ENCODE results near the gene CFAP92. TPM values are rescaled to one million over a fixed set of nuclear protein-coding genes. Genes with fewer than 3 reads are reported as not detected.
A peak's percentile ranks its signal among the peaks of the same experiment; 100 is the strongest.

Gene CFAP92, protein sequence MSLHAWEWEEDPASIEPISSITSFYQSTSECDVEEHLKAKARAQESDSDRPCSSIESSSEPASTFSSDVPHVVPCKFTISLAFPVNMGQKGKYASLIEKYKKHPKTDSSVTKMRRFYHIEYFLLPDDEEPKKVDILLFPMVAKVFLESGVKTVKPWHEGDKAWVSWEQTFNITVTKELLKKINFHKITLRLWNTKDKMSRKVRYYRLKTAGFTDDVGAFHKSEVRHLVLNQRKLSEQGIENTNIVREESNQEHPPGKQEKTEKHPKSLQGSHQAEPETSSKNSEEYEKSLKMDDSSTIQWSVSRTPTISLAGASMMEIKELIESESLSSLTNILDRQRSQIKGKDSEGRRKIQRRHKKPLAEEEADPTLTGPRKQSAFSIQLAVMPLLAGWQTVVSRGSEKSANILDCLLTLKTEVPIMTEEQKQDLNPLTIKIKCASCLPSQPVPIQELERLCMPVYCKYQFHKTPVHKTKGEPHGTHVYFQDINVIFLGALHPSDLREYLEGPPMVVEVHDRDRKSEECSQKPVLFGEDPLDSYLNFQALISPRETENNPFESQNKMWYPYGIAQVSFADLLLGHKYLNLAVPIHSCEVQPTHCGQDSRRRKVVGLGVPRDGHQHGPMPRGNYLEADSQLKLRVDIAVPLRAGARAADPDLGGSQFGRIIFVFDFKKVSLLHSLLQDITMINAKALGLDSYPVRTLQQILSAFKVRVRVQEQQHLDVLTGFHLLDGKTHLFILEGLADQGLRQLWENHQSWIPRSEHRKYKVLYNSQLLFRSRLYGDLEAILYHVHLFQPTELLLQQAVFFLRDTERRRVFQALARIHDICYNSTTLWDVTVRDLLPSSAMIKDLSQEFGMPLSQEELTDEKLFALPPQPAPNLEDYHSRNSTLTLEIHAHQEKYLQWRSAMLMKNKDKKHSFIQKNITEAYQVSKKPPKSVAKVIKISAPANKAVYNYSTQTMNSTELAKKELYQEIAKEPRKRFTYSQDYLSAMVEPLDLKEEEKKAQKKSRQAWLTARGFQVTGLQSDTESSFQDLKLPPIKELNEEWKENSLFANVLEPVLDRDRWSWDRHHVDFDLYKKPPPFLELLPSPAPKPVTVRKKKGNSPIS
- 1.0 TPM in 1 of 2 replicates, not detected in the other for total RNA-seq (2014; rRNA removed; shearing (Covaris generic))

DNA sequence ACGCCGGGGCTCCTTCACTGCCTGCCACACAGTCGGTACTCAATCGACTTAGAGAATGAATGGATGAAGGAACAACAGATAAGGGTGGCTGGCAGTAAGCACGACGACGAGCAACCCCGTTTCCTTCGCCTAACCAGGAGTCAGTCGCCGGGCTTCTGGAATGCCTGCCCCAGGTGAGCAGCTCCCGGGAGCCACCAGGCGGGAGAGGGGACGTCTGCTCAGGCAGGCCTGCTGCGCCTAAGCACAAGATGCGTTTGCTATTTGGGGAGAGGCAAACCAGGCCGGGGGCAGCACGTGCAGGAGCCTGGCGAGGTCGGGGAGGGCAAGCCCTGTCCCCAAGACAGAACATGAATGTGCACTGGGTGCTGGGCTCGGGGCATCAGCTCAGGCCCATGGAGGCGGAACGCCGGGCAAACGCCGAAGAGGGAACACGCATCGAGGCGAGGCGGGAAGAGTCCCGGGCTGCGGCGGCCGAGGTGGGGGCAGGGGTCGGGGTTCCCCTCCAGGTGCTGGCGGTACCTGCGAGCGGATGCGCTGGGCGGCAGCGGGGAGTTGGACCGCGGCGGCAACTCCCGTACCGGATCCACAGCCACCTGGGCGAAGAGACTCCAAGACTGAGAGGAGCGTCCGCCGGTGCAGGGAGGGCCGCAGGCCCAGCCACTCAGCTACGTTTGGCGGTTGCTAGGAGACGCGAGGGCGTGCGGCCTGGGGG is at the start of gene CFAP92:
Gene CFAP92, minus strand, starts transcription at position 616 of the 712 bp plus-strand sequence. CDS start 772 bp downstream, outside the sequence.
- DNase-seq (ENCODE audit: low read depth) = peak; percentile 86

DNA sequence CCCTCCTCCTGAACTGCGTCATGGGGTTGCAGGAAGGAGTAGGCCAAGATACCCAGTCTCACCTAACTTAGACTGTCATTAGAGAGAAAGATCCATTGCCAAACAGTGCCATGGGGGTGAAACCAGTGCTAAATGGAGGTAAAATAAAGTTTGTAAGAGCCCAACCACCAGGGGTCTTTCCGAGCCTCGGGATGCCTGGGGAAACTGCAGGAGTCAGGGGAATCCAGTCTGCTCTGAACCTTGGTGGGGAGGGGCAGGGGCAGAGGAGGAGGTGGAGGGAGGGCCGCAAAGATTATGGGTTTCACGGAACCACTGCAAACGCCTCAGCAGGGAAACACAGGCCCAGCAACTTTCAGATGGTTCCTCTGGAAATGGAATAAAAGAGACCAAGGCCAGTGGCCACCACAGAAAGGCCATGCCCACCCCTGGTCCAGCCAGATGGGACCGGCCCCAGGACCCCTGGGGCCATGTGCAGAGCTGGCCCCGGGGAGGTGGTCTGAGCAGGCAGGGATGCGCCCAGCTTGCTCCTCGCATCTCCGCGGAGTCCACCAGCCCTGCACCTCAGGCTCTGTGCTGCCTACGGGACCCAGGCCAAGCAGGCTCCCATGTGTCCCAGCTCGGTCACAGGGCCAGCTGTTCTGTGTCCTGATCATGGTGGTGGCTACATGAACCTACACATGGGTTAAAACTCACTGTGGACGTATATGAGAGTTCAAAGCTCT is 46.9 kb upstream of the CFAP92 start:
- no peak for DNase-seq (ENCODE audit: low read depth)

DNA sequence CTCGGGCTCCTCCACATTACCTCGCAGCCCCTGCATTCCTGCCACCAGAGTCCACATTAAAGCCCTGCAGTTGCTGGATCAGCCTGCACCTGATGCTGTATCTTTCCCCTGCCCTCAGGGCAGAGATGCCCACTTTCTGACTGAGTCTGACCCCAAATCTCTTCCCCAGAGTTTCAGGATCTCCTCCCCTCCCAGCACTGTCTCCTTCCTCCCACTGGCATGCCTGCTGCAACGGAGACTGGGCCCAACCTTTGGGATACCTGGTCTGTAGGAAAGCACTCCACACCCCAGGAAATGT is 46.1 kb upstream of the CFAP92 start:
- no peak for DNase-seq (ENCODE audit: low read depth)

DNA sequence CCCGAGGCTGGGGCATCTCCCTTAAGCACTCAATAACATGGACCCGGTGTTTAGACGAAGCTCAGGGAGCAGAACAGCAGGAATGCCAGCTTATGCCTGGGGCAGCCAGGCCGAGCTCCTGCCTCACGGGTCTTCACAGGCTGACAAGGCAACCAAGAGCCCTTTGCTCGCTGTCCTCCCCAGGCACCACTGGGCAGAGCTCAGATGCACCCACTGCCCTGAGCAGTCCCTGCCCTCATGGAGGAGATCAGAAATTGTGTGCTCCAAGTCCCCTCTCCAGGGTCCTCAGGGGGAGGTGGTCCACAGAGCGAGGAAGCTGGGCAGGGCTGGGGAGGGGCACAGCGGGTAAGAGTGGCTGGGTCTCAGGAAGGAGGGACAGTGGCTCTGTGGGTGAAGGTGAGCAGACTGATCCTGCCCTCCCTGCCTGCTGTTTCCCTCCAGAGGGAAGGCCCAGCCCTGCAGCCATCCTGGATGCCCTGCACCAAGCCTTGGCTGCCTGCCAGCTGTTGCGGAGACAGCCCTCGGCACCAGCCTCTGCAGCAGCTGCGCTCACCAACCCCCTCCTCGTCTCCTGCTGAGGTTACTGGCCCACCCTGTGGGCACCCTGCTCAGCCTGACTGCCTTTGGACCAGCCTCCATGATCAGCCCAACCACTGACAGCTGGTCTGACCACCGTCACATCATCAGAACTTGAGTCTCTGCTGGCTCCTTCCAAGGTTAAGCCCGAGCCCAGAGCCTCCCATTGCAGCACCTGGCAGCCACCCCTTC is 45.6 kb upstream of the CFAP92 start:
- DNase-seq (ENCODE audit: low read depth) = peak; percentile 48

DNA sequence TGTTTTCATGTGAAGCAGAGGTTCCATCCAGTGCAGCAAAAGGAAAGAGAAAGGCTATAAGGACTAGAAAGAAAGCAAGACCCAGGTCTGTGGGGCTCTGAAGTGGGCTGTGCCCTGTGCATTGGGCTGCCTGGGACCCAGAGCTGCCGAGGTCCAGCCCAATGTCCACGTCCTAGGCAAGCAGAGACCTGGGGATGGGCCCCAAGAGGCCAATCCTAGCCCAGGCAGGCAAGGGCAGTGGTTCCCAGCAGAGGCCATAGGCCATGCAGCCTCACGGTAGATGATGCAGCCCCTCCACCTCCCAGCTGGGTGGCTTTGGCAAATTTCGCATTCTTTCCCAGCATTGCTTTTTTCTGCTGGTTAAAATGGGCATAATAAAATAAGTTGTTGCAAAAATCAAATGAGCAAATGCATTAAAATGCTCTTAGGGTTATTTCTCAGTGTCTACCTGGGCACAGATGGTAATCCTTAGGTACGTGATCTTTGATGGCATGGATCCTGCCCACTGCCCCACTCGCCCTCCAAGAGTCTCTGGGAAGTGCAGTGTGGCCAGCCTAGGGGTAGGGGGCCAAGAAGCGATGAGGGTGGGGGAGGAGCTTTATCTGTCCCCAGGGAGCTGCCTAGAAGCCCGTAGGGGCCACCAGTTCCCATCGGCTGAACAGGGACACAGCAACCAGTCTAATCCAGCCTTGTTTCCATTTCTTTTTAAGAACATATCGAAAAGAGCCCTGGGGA is 44.4 kb upstream of the CFAP92 start:
- no peak for DNase-seq (ENCODE audit: low read depth)

DNA sequence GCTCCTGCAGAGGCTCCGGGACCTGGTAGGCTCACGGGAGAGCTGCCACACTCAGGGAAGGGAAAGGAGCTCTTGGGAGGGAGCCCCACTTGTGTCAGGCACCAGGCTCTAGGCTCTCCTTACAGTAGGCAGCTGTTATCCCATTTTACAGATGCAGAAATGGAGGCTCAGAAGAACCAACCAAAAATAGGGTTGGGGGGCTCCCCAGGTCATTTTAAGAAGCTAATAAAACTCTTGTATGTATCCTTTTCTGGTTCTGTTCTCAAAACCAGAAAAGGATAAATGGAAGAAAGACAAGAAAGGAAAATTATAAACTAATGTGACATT is 43.2 kb upstream of the CFAP92 start:
- DNase-seq (ENCODE audit: low read depth) = no peak

DNA sequence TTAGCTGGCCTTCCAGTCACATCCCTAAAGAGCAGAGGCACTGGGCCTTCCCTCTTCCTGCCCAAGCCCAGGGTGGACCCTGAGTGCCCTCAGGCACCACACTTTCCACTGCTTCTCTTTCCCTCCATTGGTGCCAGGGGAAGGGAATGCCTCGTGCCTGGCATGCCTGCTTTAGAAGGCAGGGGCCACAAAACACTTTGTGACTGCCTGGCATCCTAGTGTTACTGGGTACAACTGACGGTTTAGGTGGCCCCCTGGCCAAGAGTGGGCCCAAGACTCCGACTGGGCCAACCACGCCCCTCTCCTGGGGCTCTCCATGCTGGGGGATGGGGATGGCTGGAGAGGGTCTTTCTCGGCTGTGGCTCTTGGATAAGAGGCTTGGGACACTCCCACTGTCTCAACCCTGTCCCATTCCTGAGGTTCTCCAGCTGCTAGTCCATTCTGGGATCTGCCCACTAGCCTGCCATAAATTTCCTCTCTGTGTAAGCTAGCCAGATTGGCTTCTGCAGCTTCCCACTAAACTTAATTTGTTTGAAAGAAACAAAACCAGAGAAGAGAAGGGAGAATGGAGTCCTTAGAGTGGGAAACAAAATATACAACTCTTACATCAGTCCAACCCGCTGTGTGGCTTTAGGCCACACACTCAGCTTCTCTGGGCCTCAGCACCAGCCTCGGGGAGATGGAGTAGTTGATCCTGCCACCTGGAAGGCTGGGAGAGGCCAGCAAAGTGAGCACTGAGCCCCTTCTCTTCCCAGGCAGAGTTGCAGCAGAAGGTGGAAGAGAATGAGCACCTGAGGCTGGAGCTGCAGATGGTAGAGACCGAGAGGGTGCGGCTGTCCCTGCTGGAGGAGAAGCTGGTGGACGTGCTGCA is 42.6 kb upstream of the CFAP92 start:
- DNase-seq (ENCODE audit: low read depth) = no peak

DNA sequence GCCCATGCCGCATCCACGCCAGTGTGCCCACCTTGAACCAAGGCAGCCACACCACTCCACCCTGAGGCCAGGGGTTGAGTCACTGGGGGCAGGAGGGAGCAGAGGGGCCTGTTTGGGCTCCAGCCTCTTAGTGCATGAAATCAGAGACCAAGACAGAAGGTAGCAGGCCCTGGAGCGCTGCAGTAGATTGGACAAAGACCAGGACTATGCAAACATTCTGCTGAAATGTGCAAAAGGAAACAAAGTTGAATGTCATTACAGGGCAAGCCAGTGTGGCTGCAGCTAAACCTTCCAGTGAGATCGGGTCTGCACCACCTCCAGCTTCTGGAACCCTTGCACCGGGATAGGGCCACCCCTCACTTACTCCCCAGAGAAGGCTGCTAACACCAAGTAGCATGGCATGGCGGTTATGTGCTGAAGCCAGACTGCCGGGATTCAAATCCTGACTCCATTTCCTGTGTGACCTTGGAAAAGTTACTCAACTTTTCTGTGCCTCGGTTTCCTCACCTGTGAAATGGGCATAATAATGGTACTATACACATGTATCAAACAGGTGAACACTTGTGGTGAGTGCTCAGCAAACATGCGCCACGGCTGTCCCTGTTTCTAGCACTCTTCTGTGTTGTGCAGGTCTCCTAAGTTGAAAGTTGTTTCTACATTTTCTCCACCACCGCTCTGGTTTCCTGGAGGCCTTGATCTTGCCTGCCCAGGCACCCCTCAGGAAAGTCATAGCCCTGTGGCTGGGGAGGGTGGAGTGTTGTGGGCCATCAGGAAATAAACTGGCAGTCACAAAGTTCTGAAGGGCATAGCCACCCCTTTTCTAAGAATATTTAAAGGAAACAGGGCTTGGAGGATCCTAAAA is 41.7 kb upstream of the CFAP92 start:
- no peak for DNase-seq (ENCODE audit: low read depth)

DNA sequence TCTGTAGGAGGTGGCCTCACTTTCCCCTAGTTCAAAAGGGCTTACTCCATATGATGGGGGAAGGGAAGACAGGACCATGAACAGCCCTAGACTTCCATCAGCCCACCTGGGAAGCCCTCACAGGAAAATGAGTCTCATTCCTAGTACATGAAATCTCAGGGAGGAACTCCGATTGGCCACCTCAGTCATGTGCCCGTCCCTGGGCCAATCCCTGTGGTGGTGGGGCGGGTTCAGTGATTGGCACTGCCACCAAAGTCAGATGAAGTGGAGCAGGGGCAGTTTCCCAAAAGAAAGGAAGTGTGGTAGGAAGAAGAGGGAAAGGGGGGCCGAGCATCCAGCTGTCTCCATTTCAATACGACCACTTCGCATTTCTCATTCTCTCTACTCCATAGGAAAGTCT is 40.8 kb upstream of the CFAP92 start:
- peak; percentile 35 for DNase-seq (ENCODE audit: low read depth)

DNA sequence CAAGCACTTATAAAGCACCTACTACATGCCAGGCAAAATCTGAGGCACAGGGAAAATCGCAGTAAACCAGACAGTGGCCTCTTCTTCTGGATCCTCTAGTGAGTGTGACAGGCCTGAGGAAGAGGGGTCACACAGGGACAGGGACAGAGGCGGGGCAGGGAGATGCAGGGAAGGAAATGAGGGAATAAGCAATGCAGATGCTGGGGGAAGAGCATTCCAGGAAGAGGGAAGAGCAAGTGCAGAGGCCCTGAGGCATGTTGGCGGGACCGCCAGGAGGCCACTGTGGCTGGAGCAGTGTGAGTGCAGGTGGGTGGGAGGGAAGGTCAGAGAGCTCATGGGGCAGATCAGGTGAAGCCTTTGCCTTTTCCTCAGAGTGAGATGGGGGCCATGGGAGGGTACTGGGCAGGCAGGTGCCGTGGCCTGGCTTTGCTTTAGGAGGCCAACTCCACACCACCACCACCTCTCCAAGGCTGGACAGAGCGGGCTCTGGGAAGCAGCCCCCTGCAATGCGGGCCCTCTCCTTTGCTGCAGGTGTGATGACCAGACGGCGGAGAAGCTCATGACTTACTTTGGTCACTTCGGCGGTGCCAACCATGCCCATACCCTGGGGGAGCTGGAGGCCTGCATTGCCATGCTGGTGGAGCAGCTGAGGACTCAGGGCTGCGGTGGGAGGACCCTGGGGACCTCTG is 39.9 kb upstream of the CFAP92 start:
- no peak for DNase-seq (ENCODE audit: low read depth)

DNA sequence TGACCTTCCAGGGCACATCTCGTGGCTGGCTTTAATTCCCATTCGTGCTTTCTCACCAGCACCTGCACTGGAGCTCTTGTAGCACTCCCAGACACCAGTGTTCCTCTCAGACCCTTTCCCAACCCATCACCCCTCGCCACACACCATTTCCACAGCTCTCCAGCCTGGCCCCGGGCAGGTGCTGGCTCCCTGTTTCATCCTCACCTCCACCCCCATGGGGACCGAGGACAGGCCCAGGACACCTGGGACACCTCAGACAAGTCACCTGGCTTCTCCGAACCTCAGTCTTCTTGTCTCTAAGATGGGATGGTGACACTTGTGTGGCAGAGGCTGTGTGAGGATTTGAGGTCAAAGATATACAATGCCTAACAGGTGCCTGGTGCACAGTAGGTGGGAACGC is 39.3 kb upstream of the CFAP92 start:
- DNase-seq (ENCODE audit: low read depth) = no peak

DNA sequence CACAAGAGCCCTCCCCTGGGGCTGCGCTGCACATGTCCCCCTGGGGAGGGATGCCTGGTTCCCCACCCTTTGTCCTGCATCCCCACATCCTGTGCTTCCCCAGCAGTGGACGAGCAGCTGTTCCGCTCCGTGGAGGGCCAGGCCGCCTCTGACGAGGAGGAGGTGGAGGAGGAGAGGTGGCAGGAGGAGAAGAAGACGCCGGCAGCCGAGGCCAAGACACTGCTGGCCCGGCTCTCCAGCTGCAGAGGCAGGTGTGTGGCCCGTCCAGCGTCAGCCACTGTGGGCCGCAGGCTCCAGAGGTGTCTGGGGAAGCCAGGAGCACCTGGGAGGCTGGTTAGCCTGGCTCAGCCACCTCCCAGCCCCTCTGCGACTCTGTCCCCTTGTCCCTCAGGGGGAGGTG is 38.8 kb upstream of the CFAP92 start:
- DNase-seq (ENCODE audit: low read depth) = no peak

DNA sequence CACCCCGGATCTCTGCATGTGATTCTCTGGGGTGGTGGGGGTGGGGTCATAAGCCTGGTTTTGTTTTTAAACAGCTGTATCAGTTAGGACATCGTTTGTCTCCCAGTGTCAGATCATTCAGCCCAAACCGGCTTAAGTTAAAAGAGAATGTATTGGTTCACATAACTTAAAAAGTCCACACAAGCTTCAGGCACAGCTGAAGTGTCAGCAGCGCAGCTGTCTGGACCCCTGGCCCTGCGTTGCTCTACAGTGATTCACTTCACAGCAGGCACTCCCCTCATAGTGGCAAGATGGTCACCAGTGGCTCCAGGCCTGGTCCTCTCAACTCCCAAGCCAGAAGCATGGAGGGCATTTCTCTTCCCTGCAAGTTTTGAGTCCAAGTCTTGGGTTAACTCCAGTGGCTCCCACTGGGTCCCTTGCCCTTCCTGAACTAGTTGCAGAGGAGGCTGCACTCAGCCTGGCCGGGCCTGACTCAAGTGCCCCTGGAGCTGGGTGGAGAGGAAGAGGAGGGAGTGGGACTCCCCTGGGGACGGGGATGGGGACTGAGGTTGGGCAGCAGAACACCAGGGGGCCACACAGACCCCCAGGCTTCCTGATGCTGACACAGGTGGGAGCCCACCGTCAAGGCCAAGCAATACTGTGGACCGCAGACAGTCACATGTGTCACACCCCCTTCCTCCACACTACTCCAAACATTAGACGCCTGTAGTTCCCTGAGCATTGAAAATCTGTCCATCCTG is 37.8 kb upstream of the CFAP92 start:
- DNase-seq (ENCODE audit: low read depth) = no peak

DNA sequence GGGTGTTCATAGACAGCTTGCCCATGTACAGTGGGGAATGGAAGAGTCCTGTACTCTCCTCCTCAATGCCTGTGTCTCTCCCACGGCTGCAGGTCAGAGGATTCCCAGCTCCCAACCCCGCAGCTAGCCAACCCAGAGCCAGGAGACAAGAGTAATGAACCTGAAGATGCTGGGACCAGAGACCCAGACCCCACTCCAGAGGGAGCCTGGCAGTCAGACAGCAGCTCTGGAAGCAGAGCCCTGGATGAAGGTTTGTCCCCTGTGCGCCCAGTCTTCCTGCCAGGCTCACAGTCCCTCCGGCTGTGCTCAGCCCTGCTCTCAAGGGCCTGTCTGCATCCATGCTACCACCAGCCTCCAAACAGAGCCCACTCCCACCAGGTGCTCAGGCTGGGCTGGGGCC is 36.7 kb upstream of the CFAP92 start:
- DNase-seq (ENCODE audit: low read depth) = no peak

DNA sequence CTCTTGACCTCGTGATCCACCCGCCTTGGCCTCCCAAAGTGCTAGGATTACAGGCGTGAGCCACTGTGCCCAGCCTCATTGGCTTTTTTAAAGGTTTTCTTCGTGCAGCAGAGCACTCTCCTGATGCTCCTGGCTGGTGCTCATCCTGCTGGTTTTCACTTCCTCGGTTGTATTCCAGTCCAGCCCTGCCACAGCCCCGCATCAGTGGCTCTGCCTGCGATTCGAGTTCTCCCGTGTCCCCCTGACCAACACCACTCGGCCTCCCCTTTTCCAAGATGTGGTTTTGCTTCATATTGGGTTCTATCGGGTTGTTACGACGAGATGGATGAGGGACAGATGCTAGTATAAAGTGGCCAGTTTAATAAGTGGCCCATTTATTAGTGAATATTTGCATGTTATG is 35.0 kb upstream of the CFAP92 start:
- no peak for DNase-seq (ENCODE audit: low read depth)

DNA sequence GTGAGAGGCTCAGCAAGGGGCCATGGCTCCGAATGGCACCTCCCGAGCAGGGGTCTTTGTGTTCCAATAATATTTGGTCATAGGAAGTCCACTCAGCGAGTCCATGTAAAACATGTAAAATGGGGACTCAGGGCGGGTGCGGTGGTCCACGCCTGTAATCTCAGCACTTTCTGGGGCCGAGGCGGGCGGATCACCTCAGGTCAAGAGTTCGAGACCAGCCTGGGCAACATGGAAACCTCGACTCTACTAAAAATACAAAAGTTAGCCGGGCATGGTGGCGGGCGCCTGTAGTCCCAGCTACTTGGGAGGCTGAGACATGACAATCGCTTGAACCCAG is 33.6 kb upstream of the CFAP92 start:
- DNase-seq (ENCODE audit: low read depth) = no peak

Measured in Daoy (cell line).